ENCODE data around the gene DLGAP3. TPM values are rescaled to one million over a fixed set of nuclear protein-coding genes. Genes with fewer than 3 reads are reported as not detected.

The DLGAP3 gene
- total RNA-seq, 1 experiment from 2014 or later, result not detected

DNA sequence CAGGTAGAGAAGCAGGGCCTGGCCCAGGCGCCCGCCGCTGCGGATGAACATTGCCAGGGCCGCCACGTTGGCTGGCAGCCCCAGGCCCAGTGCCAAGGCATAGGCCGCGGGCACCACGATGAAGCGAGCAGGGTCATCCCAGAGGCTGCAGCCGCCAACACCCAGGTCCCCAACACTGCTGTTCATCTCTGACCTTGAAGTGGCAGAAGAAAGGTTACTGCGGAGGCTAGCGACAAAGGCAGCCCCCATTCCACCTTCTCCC is 47.7 kb upstream of the DLGAP3 start:
- no TSS peak for BruUV-seq (replicated peaks)
- no peak overlapping the region for H3K4me3 ChIP-seq (ENCODE audit: low read depth, low read length, poor library complexity, severe bottlenecking)
- ChIA-PET CTCF (no interaction called here), POLR2A (ENCODE audit: low non-redundant PET) (no interaction called here)
- H3K9me3 ChIP-seq (ENCODE audit: low read depth, low read length, poor library complexity, severe bottlenecking), result no peaks in the 10 kb centered on the region
- no peak for TF ChIP-seq EZH2 (IDR thresholded peaks at IDR 0.05; ENCODE audit: borderline replicate concordance, low read depth, low read length, poor library complexity, severe bottlenecking)
- no peak for TF ChIP-seq CTCF (conservative IDR thresholded peaks at IDR 0.05; ENCODE audit: low read depth, low read length)
- no peaks in the 10 kb centered on the region for H3K27me3 ChIP-seq (replicated peaks; ENCODE audit: insufficient read depth, low read depth, low read length, poor library complexity)
- H3K36me3 ChIP-seq (ENCODE audit: insufficient read depth, low read length, poor library complexity, severe bottlenecking), result no peaks in the 10 kb centered on the region
- H3K4me1 ChIP-seq (ENCODE audit: insufficient read depth, low read length, poor library complexity, severe bottlenecking), result no peaks in the 10 kb centered on the region
- intact Hi-C loops (cut with micrococcal nuclease; ENCODE audit: unreplicated experiment), result no loop called here
- DNase-seq (ENCODE audit: low spot score), result no peak
- no peak overlapping the region for H3K27ac ChIP-seq (ENCODE audit: low read depth, low read length, poor library complexity, severe bottlenecking)

DNA sequence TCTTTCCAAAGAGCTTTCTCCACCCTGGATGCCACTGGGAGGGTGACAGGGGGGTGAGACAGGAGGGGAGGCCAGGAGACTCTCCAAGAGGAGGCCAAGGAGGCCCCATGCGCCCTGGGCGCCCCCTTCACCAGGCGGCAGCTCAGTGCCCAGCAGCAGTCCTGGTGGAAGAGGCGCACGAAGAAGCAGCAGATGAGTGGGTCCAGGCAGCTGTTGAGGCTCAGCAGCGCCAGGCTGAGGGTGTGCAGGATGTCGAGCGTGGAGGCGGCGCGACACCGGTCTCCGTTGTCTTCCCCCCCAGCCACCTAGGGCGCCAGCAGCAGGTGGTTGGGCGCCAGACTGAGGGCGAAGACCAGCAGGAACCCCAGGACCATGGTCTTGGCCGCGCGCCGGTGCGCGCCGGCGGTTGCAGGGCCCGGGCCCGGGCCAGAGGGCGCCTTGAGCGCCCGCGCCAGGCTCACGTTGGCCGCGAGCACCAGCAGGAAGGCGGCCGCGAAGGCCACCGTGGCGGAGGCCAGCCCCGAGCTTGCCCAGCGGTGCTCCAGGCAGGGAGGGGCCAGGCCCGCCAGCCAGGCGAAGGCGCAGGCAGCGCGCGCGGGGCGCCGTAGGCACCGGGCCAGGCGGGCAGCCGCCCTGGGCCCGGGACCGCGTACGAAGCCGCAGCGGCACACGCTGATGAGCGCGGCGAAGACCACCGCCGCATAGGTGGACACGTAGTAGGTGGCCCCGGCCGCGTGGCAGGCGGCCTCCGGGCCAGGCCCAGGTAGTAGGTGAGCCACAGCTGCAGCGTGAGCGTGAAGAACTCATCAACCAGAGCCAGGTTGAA is 47.1 kb upstream of the DLGAP3 start:
- H3K36me3 ChIP-seq (ENCODE audit: insufficient read depth, low read length, poor library complexity, severe bottlenecking), result no peaks in the 10 kb centered on the region
- H3K27me3 ChIP-seq (replicated peaks; ENCODE audit: insufficient read depth, low read depth, low read length, poor library complexity), result no peaks in the 10 kb centered on the region
- H3K27ac ChIP-seq (ENCODE audit: low read depth, low read length, poor library complexity, severe bottlenecking), result no peak overlapping the region
- intact Hi-C loops (cut with micrococcal nuclease; ENCODE audit: unreplicated experiment), result no loop called here
- ChIA-PET POLR2A (ENCODE audit: low non-redundant PET) (no interaction called here), CTCF (no interaction called here)
- no peaks in the 10 kb centered on the region for H3K9me3 ChIP-seq (ENCODE audit: low read depth, low read length, poor library complexity, severe bottlenecking)
- H3K4me3 ChIP-seq (ENCODE audit: low read depth, low read length, poor library complexity, severe bottlenecking), result no peak overlapping the region
- BruUV-seq (replicated peaks), result no TSS peak
- no peak for TF ChIP-seq EZH2 (IDR thresholded peaks at IDR 0.05; ENCODE audit: borderline replicate concordance, low read depth, low read length, poor library complexity, severe bottlenecking)
- TF ChIP-seq CTCF (conservative IDR thresholded peaks at IDR 0.05; ENCODE audit: low read depth, low read length), result no peak
- H3K4me1 ChIP-seq (ENCODE audit: insufficient read depth, low read length, poor library complexity, severe bottlenecking), result no peaks in the 10 kb centered on the region
- DNase-seq (ENCODE audit: low spot score), result no peak

DNA sequence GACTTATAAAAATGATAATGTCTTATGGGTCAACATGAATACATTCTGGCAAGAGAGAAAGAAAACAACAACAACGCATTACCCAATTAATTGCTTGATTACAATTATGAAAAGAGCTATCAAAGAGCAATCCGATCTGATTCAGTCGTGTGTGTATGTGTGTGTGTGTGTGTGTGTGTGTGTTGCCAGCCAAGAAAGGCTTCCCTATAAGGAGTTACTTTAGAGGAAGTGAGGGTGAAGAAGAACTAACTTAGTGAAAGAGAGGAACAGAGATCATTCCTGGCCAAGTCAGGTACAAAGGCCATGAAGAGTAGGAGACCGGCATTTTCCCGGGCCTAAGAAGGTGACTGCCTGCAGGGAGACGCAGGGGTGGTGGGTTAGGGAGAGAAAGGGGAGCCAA is 46.3 kb upstream of the DLGAP3 start:
- Histone ChIP-seq H3K27ac (ENCODE audit: low read depth, low read length, poor library complexity, severe bottlenecking) (no peak overlapping the region), H3K9me3 (ENCODE audit: low read depth, low read length, poor library complexity, severe bottlenecking) (no peaks in the 10 kb centered on the region), H3K4me3 (ENCODE audit: low read depth, low read length, poor library complexity, severe bottlenecking) (no peak overlapping the region), H3K4me1 (ENCODE audit: insufficient read depth, low read length, poor library complexity, severe bottlenecking) (no peaks in the 10 kb centered on the region), H3K27me3 (replicated peaks; ENCODE audit: insufficient read depth, low read depth, low read length, poor library complexity) (no peaks in the 10 kb centered on the region), H3K36me3 (ENCODE audit: insufficient read depth, low read length, poor library complexity, severe bottlenecking) (no peaks in the 10 kb centered on the region)
- CTCF ChIA-PET, result no interaction called here
- BruUV-seq (replicated peaks), result no TSS peak
- no peak for DNase-seq (ENCODE audit: low spot score)
- TF ChIP-seq CTCF (conservative IDR thresholded peaks at IDR 0.05; ENCODE audit: low read depth, low read length), result no peak
- no peak for TF ChIP-seq EZH2 (IDR thresholded peaks at IDR 0.05; ENCODE audit: borderline replicate concordance, low read depth, low read length, poor library complexity, severe bottlenecking)
- POLR2A ChIA-PET (ENCODE audit: low non-redundant PET), result interaction anchor here (0.5 kb wide), 1 partner anchor 539 kb away, joined by 5 read pairs; no protein-coding TSS in a partner anchor
- intact Hi-C loops (cut with micrococcal nuclease; ENCODE audit: unreplicated experiment), result no loop called here
